Epithelial cell of proximal tubule (primary cell): ENCODE data around the gene GARIN5B. TPM values are rescaled to one million over a fixed set of nuclear protein-coding genes. Genes with fewer than 3 reads are reported as not detected.
"Not testable (repeated sequence)": the region's sequence is repeated elsewhere in the genome, so short reads cannot be mapped to it uniquely, and the experiment has no call there.

ENCODE experiments used
- DNase-seq: peaks from one replicate; pipeline ENCODE4 v3.0.0-alpha.2; 2011; ENCODE audit warnings: low read depth
- H3K4me3 ChIP-seq: 2 replicates; pipeline ENCODE4 v1.5.1; 2011; ENCODE audit warnings: low read depth, mild to moderate bottlenecking, low read length
- total RNA-seq: library from RNA; depleted of rRNA; stranded (reverse); fragments of >200 nt; gene quantifications from 2 replicates; pipeline ENCODE4 v1.2.3, GENCODE V29; 2015
- TF ChIP-seq, protein P1 (sequence below): conservative IDR thresholded peaks from 2 replicates; pipeline ENCODE4 v1.5.1; 2012; ENCODE audit warnings: low read depth, mild to moderate bottlenecking, low read length

GARIN5B gene
- total RNA-seq, 1 donor from 2014 or later, result not detected

DNA sequence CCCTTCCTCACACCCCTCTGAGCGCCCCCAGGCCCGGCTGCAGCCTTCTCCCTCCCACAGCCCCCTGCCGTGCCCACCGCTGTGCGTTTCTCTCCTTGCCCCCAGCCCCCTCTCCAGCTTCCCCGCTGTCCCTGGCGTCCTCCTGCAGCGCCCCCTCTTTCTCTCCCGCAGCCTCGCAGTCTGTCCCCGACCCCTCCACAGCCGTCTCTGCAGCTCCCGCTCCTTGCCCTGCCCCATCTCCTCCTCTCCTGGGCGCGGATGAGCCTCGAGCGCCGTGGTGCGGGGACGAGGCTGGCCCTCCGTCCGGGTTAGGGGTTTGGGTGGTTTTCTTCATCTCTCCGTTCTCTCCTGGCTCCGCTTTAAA is 22.3 kb downstream of the GARIN5B start:
- TF ChIP-seq, protein P1, sequence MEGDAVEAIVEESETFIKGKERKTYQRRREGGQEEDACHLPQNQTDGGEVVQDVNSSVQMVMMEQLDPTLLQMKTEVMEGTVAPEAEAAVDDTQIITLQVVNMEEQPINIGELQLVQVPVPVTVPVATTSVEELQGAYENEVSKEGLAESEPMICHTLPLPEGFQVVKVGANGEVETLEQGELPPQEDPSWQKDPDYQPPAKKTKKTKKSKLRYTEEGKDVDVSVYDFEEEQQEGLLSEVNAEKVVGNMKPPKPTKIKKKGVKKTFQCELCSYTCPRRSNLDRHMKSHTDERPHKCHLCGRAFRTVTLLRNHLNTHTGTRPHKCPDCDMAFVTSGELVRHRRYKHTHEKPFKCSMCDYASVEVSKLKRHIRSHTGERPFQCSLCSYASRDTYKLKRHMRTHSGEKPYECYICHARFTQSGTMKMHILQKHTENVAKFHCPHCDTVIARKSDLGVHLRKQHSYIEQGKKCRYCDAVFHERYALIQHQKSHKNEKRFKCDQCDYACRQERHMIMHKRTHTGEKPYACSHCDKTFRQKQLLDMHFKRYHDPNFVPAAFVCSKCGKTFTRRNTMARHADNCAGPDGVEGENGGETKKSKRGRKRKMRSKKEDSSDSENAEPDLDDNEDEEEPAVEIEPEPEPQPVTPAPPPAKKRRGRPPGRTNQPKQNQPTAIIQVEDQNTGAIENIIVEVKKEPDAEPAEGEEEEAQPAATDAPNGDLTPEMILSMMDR, result peak; percentile 33
- no peak for DNase-seq
- peak overlapping the region; percentile 89 for H3K4me3 ChIP-seq

DNA sequence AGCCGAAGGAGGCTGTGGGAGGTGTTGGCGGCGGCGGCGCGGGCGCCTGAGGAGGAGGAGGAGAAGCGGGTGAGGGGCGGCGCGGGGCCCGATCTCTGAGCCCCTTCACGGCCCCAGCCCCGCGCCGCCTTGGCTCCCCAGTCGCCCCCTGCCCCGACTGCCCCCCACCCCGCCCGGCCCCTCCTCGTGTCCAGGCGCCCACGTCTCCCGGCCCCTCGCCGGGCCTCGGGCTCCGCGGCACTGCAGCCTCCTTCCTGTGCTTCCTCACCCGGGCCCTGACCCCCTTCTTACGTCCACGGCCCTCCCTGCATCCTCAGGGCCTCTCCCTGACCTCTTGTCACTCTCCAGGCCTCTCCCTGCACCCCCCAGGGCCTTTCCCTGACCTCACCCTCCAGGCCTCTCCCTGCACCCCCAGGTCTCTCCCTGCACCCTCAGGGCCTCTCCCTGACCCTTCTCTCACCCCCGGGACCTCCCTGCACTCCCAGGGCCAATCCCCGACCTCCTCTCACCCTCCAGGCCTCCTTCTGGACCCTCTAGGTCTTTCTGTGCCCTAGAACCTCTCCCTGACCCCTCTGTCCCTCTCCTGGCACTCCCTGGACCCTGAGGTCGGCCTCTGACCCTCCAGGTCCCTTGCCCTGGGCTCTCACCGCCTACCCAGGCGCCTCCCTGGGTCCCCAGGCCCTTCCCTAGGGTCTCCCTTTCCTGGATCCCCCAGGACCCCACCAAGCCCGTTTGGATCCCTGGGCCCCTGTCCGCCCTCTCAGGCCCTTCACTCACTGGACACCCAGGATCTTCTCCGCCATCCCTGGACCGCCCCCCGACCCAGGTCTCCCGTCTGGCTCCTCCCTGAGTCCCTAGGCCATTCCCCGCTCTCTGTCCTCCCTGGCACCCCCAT is 22.9 kb downstream of the GARIN5B start:
- H3K4me3 ChIP-seq, result peak overlapping the region; percentile 89
- TF ChIP-seq, protein P1, result no peak
- no peak for DNase-seq

DNA sequence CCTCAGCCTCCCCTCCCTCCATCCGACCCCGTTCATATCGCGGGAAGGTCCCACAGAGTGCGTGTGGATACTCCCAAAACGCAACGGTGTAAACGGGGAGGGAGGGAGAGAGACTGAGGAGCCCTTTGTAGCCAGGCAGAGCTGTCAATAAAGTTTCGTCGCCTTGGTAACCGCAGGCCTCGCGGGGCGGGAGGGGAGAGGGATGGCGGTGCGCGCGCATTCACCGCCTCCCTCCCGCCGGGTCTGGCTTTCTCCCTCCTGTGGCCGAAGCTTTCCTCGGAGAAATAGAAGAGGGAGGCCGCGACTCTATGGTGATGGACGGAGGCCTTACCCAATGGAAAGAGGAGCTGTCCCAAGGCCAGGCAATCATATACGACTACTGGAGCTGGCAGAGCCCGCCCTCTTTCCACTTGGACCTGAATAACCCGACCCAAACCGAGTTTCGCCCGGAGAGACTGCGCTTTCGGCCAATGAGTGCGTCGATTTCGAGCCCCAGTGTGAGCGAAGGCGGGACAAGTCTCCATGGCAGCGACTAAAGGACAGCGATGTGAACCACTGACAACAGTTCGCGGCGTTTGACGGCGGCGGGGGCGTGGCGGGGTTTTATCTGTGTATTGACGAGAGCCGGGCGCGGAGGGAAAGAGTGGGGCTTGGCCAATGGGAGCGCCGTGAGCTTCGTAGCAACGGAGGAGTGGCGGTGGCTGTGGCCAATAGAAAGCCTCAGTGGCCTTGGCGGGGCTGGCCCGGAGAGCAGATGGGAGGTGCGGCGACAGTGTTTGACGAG is 23.8 kb downstream of the GARIN5B start, which contains the start of gene KMT5C:
TSS of gene KMT5C (plus strand) at position 772 of the 784 bp plus-strand sequence. CDS start 2,061 bp downstream, outside the sequence.
- TF ChIP-seq, protein P1, result peak; percentile 37
- DNase-seq, result peak; percentile 99
- peak within 1 kb of the TSS; percentile 89 for H3K4me3 ChIP-seq

GRCh38 chr19:55336101-55336500 is 27.0 kb downstream of the GARIN5B start:
- DNase-seq, result no peak
- no peak overlapping the region for H3K4me3 ChIP-seq
- TF ChIP-seq, protein P1, result no peak

- H3K4me3 ChIP-seq, result no peak overlapping the region
- TF ChIP-seq, protein P1, result no peak
- peak; percentile 33 for DNase-seq
Measured at GRCh38 chr19:55333870-55334269, 29.2 kb downstream of the GARIN5B start.

- not testable (repeated sequence) for H3K4me3 ChIP-seq, DNase-seq
Measured at GRCh38 chr19:55329791-55330190, 33.3 kb downstream of the GARIN5B start.

GRCh38 chr19:55328774-55329318 is 34.2 kb downstream of the GARIN5B start:
- not testable (repeated sequence) for H3K4me3 ChIP-seq, DNase-seq
